Bone marrow (tissue), 2 donors: ENCODE results near the gene NAIF1.
"Not testable (repeated sequence)": the region's sequence is repeated elsewhere in the genome, so short reads cannot be mapped to it uniquely, and the experiment has no call there.

Source experiments
- DNase-seq, 2 donors: peaks; one replicate each; lab custom pipeline; 2025; lab: John Stamatoyannopoulos, UW

Gene NAIF1

GRCh38 chr9:128066713-128067644 is at the start of gene NAIF1:
TSS of gene NAIF1 (minus strand) at chr9:128067320. CDS start at chr9:128067101, 219 bp downstream.
- DNase-seq, result peak; percentile 83 to 99

DNA sequence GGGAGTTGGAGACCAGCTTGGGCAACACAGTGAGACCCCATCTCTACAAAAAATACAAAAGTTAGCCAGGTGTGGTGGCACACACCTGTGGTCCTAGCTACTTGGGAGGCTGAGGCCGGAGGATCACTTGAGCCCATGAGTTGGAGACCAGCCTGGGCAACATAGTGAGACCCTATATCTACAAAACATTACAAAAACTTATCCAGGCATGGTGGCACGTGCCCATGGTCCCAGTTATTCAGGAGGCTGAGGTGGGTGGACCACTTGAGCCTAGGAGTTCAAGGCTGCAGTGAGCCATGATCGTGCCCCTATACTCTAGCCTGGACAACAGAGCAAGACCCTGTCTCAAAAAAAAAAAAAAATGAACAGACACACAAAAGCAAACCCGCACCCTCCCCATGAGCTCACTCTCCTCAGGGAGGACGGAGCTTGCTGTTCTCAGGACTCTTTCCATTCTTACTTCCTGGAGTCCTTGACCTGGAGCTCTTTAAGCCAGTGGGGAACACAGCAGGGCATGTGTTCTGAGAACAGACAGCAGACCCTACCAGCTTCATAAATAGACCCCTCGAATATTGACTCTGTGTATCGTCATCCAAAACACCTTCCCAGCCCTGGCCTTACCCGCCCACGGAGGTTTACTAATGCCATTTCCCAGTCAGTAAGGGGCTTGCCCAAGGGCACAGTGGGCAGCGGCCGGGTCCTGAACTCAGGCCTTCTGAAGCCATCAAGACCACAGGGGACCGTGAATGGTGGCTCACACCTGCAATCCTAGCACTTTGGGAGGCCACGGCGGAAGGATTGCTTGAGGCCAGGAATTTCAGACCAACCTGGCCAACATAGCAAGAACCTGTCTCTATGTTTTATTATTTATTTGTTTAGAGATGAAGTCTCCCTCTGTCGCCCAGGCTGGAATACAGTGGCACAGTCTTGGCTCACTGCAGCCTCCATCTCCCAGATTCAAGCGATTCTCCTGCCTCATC is 49.3 kb upstream of the NAIF1 start:
- DNase-seq, result no peak

DNA sequence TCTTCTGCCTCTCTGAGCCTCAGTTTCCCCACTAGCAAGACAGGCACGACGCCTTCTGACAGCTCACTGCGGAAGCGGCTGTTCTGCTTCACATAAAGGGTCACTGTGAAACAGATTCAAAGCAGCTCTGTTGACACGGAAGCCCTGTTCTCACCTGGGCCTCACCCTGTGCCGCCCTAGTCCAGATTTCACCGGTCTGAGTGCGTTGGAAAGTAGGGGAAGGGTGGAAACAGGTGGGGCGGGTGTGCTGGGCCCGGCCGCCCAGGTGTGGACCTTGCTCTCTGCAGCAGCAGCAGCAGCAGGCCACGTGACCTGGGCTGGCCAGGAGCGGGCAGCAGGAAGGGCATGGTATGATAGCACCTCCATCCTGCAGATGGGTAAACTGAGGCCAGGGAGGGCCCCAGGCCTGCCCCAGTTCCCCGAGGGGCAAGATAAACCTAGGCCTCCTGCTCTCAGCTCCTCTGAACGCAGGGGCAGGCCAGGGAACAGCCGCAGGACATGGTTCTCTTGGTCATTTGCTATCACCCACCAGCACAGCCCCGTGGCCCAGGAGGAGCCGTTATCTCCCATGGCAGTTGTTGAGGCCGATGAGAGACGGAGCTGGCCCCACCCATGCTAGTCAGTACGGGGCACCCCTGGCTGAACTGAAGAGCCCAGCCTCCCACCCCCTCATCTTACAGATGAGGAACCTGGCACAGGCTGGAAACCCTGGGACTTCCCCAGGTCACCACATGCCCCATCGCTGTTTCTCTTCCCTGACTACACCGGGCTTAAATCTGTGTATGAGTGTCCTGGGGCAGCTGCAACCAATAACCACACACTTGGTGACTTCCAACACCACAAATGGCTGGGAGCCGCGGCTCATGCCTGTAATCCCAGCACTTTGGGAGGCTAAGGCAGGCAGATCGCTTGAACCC is 48.3 kb upstream of the NAIF1 start:
- DNase-seq, result peak in 1 of 2 donors; percentile 1

GRCh38 chr9:128114326-128115186 is 47.4 kb upstream of the NAIF1 start:
- DNase-seq, result no peak

GRCh38 chr9:128113526-128114325 is 46.6 kb upstream of the NAIF1 start:
- no peak for DNase-seq

DNA sequence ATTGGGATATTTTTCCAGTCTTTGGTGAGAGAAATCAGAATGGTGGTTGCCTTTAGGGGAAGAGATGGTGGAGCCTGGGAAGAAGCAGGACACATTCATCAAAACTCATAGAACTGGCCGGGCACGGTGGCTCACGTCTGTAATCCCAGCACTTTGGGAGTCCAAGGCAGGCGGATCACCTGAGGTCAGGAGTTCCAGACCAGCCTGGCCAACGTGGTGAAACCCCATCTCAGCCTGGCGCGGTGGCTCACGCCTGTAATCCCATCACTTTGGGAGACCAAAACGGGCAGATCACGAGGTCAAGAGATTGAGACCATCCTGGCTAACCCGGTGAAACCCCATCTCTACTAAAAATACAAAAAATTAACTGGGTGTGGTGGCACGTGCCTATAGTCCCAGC is 44.6 kb upstream of the NAIF1 start:
- not testable (repeated sequence) for DNase-seq

DNA sequence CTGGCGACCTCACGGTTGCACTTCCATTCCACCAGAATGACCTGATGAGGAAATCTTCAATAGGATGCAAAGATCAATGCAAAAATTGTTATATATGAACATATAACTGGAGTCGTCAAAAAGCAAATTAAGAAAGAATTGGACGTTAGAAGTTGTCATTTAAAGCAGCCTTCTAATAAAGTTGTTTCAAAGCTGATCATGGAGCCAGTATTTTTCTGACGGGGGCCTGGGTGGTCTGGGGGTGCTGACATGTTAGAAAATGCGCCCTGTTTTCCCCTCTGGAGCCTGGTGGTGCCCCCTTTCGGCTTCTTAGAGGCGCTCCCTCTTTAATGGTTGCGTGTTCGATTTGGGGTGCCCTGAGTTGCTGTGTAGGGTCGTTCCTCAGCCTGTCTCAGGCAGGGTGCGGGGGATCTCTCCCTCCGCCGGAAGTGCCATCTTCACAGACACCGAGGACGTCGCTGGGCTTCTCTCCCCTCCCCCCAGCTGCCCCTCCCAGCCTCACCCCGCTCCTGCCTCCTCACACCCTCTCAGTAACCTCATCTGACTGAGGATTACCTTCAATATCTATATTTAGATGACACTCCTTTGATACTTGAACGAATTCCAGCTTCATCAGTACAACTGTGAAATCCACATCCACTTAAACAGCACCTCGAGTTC is 42.1 kb upstream of the NAIF1 start:
- DNase-seq, result no peak

DNA sequence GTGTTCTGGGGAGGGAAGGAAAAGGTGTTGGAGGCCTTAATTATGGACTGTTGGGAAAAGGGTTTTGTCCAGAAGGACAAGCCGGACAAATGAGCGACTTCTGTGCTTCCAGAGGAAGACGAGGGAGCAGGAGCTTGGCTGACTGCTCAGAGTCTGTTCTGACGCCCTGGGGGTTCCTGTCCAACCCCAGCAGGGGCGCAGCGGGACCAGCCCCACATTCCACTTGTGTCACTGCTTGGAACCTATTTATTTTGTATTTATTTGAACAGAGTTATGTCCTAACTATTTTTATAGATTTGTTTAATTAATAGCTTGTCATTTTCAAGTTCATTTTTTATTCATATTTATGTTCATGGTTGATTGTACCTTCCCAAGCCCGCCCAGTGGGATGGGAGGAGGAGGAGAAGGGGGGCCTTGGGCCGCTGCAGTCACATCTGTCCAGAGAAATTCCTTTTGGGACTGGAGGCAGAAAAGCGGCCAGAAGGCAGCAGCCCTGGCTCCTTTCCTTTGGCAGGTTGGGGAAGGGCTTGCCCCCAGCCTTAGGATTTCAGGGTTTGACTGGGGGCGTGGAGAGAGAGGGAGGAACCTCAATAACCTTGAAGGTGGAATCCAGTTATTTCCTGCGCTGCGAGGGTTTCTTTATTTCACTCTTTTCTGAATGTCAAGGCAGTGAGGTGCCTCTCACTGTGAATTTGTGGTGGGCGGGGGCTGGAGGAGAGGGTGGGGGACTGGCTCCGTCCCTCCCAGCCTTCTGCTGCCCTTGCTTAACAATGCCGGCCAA is 41.3 kb upstream of the NAIF1 start:
- no peak for DNase-seq

GRCh38 chr9:128107468-128108268 is 40.5 kb upstream of the NAIF1 start:
- no peak for DNase-seq

GRCh38 chr9:128106940-128107467 is 39.9 kb upstream of the NAIF1 start:
- DNase-seq, result no peak

DNA sequence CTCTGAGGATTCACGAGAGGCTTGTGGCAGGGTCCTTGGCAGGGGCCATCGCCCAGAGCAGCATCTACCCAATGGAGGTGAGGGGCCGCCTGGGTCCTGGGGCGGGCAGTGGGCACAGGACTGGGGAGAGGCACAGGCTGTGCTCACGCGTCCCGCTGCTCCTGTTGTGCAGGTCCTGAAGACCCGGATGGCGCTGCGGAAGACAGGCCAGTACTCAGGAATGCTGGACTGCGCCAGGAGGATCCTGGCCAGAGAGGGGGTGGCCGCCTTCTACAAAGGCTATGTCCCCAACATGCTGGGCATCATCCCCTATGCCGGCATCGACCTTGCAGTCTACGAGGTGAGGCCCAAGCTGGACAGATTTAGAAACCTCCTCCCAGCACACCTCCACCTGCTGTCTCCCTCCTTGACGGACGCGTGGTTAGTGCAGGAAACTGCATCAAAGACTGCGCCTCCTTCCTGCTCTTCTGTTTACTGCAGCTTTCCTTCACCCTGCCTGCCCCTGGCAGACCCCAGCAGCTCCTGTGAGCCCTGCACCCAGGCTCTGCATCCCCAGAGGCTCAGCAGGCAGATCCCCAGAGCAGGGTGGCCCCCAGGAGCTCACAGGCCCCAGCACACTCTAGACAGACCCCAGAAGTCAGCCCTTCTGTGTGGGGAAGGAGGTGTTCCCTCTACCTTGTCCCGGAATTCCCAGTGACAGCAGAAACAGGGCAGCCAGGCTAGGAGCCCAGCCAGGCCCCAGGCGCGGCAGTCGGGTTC is 39.2 kb upstream of the NAIF1 start:
- no peak for DNase-seq

DNA sequence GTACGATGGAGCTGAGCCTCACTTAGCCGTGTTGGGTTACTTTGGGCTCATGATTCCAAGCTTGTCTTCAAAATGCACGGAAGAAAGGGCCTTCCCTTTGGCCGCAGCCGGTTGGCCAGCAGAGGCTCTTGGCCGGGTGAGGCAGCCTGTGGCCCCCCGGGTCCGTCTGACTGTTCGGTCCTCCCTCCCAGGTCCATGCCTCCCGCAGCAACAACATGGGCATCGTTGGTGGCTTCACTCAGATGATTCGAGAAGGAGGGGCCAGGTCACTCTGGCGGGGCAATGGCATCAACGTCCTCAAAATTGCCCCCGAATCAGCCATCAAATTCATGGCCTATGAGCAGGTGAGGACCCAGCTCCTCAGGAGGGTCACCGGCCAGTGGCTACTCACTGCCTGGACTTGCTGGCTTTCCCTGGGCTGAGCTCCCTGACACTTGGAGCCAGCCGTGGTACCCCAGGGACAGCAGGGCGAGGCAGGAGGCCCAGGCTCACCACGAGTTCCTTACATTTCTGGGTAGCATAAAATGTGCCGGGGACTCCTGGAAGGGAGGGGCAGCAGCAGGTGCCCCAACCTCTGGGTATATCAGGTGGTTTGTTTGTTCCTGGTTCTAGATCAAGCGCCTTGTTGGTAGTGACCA is 38.5 kb upstream of the NAIF1 start:
- no peak for DNase-seq

DNA sequence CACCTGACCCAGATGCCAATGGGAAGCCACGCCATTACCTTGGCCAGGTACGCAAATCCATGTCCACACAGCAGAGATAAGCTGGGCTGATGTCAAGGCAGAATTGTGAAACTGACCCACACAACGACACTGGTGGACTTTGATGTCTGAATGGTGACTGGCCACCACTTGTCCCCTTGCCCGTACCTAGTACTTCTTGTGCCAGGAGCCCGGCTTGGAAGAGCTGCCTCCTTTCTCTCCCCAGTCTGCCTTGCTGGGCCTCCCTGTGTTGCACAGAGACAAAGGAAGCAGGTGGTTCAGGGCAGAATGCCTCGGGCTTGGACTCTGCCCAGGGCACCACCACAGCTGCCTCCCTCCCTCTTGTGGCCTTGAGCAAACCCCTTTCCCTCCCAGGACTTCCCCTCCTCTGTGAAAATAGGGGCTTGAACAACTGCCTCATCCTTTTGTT is 37.1 kb upstream of the NAIF1 start:
- DNase-seq, result no peak

- DNase-seq, result no peak
These were observed 36.5 kb upstream of the NAIF1 start for GRCh38 chr9:128103589-128103962.

DNA sequence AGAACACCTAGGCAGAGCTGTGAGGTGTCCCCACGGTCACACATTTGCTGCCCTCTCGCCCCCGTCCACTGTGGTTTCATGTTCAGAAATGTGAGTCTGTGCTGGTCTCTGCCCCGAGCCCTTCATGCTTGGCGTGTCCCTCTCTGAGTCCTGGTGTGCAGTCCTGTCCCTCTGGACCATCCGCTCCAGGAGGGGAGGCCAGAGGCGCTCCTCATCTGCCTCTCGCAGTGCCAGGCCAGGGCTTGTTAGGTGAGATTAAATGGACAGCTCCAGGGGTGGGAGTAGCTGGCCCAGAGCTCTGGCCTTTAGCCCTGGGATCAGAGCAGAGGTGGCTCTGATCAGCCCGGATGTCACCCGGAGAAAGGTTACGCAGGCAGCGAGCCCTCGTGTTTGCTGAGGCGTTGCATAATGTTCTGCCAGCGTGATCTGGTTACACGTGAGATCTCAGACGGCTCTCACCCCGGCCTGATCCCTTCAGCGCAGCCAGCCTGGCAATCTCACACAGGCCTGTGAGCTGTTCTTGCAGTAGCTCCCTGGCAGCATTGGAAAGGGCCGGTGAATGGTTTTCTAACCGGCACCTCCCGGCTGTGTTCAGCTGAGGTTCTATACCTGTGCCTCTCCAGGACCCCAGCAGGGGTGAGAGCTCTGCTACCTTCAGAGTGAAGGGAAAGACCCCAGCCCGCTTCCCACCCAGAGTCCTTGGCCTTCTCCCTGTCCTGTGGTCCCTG is 35.9 kb upstream of the NAIF1 start:
- no peak for DNase-seq
